Activated T-cell treated with anti-CD3 and anti-CD28 coated beads for 4 hours (primary cell): Measurements from ENCODE around the gene ZDHHC18.

Experiments used
- DNase-seq: peaks from one replicate; pipeline ENCODE4 v3.0.0-alpha.2; 2020

ZDHHC18 gene

DNA sequence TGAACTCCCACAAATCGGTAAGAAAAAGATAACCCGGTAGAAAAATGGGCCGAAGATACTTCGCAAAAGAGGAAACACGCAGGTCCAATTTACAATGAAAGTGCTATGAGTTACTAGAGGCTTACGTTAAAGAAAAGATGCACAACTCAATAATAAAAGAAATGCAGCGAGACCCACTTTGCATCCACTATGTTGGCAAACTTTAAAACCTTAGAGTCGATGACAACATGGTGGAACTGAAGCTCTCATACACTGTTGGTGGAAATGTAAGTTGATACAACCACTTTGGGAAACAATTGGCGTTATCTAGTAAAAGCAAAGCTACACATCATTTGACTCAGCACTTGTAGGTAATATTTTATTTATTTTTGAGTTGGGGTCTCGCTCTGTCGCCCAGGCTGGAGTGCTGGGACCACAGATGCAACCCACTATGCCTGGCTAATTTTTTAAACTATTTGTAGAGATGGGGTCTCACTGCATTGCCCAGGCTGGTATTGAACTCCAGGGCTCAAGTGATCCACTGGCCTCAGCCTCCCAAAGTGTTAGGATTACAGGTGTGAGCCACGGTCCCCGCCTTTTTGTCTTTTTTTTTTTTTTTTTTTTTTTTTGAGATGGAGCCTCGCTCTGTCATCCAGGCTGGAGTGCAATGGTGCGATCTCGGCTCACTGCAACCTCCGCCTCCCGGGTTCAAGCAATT is 74.5 kb downstream of the ZDHHC18 start:
- DNase-seq: no peak
